HepG2 (cell line): ENCODE measurements around the gene NCKAP5L. TPM values are rescaled to one million over a fixed set of nuclear protein-coding genes. Genes with fewer than 3 reads are reported as not detected.

Source experiments
- ATF6 ChIP-seq: sonication (generic); formaldehyde crosslinking; conservative IDR thresholded peaks from 2 replicates; pipeline ENCODE4 v1.4.0; 2020; ENCODE audit warnings: missing genetic modification reagents
- DDIT3 ChIP-seq: sonication (generic); formaldehyde crosslinking; IDR thresholded peaks from 2 replicates; pipeline ENCODE4 v1.4.0; 2020; ENCODE audit warnings: mild to moderate bottlenecking, missing genetic modification reagents
- FOXA3 ChIP-seq: IDR thresholded peaks from 2 replicates; pipeline ENCODE4 v1.6.1; 2016; ENCODE audit warnings: missing genetic modification reagents, missing compliant biosample characterization
- GABPB1 ChIP-seq: IDR thresholded peaks from 2 replicates; pipeline ENCODE4 v1.6.1; 2016; ENCODE audit warnings: mild to moderate bottlenecking, missing genetic modification reagents, moderate library complexity, missing compliant biosample characterization
- HIC2 ChIP-seq: sonication (generic); formaldehyde crosslinking; IDR thresholded peaks from 2 replicates; pipeline ENCODE4 v1.9.0; 2022; ENCODE audit warnings: low read depth, missing genetic modification reagents
- KAT7 ChIP-seq: IDR thresholded peaks from 2 replicates; pipeline ENCODE4 v1.6.1; 2018; ENCODE audit warnings: borderline replicate concordance, missing compliant biosample characterization
- KLF6 ChIP-seq: IDR thresholded peaks from 2 replicates; pipeline ENCODE4 v1.8.0; 2016; ENCODE audit warnings: missing biosample characterization, missing genetic modification reagents
- RBM39 ChIP-seq: fragments of 200-400 bp; formaldehyde crosslinking; IDR thresholded peaks from one replicate; pipeline ENCODE4 v1.6.1; 2018; ENCODE audit warnings: antibody characterized with exemption, mild to moderate bottlenecking, low read depth, low read length; ENCODE audit not compliant: poor library complexity, severe bottlenecking
- TBX3 ChIP-seq: fragments of 450-650 bp; IDR thresholded peaks from 2 replicates; pipeline ENCODE4 v1.6.1; 2017; ENCODE audit warnings: antibody characterized with exemption, mild to moderate bottlenecking, inconsistent platforms, borderline replicate concordance
- TRIM22 ChIP-seq: fragments of 450-650 bp; IDR thresholded peaks from 2 replicates; pipeline ENCODE4 v1.6.1; 2017
- ZFP1 ChIP-seq: IDR thresholded peaks from 2 replicates; pipeline ENCODE4 v1.6.1; 2016
- ZMYM3 ChIP-seq: sonication (generic); formaldehyde crosslinking; IDR thresholded peaks from 2 replicates; pipeline ENCODE4 v1.5.1; 2020; ENCODE audit warnings: mild to moderate bottlenecking, missing genetic modification reagents
- ZNF274 ChIP-seq: sonication (generic); formaldehyde crosslinking; IDR thresholded peaks from 2 replicates; pipeline ENCODE4 v1.5.1; 2020; ENCODE audit warnings: mild to moderate bottlenecking, missing genetic modification reagents
- ZNF296 ChIP-seq: sonication (generic); formaldehyde crosslinking; conservative IDR thresholded peaks from 2 replicates; pipeline ENCODE4 v1.5.0; 2020; ENCODE audit warnings: mild to moderate bottlenecking, missing genetic modification reagents
- ZNF431 ChIP-seq: sonication (generic); formaldehyde crosslinking; IDR thresholded peaks from 2 replicates; pipeline ENCODE4 v1.9.0; 2022; ENCODE audit warnings: missing genetic modification reagents, low read depth, mild to moderate bottlenecking, borderline replicate concordance
- ZNF512B ChIP-seq: sonication (generic); formaldehyde crosslinking; IDR thresholded peaks from 2 replicates; pipeline ENCODE4 v1.5.1; 2020; ENCODE audit warnings: missing genetic modification reagents, mild to moderate bottlenecking, borderline replicate concordance
- ZNF556 ChIP-seq: sonication (generic); formaldehyde crosslinking; IDR thresholded peaks from 2 replicates; pipeline ENCODE4 v1.4.0; 2020; ENCODE audit warnings: mild to moderate bottlenecking, missing genetic modification reagents, borderline replicate concordance
- ZNF674 ChIP-seq: sonication (generic); formaldehyde crosslinking; IDR thresholded peaks from 2 replicates; pipeline ENCODE4 v1.5.0; 2020; ENCODE audit warnings: low read depth, mild to moderate bottlenecking, missing genetic modification reagents
- polyA plus RNA-seq, 8 experiments: library from polyadenylated mRNA; depleted of rRNA in 3 of 8; stranded (reverse) in 7 of 8; unstranded in 1 of 8; fragments of >200 nt; fragmentation: Illumina TruSeq in 4 of 8; extraction: Trizol in 4 of 8; gene quantifications; 2 replicates each; pipeline versions ENCODE4 v1.2.1 to v1.2.3, GENCODE V29; 2011 to 2016; ENCODE audit warnings: low read depth in 4 of 8, missing spikeins in 1 of 8, mixed read lengths in 1 of 8; ENCODE audit not compliant: insufficient read depth in 1 of 8
- total RNA-seq, 5 experiments: library from RNA; depleted of rRNA; stranded (reverse); fragments of >200 nt; fragmentation: Illumina TruSeq; extraction: Trizol; gene quantifications; 2 replicates each; pipeline ENCODE4 v1.2.3, GENCODE V29; 2016; ENCODE audit warnings: low read depth in 1 of 5
- TF ChIP-seq, protein P1 (sequence below): sonication (generic); formaldehyde crosslinking; IDR thresholded peaks from 2 replicates; pipeline ENCODE4 v1.8.0; 2022; ENCODE audit warnings: mild to moderate bottlenecking, missing genetic modification reagents, moderate library complexity

The NCKAP5L gene
- total and polyA plus RNA-seq, 2 of the 13 experiments (the other 11 are each of a cell fraction or from before 2014, with no cell fraction given): 4.1 to 9.0 TPM

GRCh38 chr12:49842519-49843352 lies 14.5 kb upstream of the NCKAP5L start, which contains the start of gene BCDIN3D (continued):
- peak; percentile 29; the same call in 1 of the 2 replicates for TF ChIP-seq ZNF274 (CRISPR knock-in tag)
- TF ChIP-seq DDIT3 (CRISPR knock-in tag): no peak
- TF ChIP-seq ZNF431 (CRISPR knock-in tag): peak; percentile 91
- no peak for TF ChIP-seq ZFP1
- TF ChIP-seq ZNF556 (CRISPR knock-in tag): 0 out of 2 replicates have a peak, but pooled peaks have one; percentile 69
- no peak for TF ChIP-seq ZMYM3 (CRISPR knock-in tag)
- 0 out of 2 replicates have a peak, but pooled peaks have one; percentile 20 for TF ChIP-seq FOXA3 (CRISPR knock-in tag)
- TF ChIP-seq ZNF674 (CRISPR knock-in tag): 0 out of 2 replicates have a peak, but pooled peaks have one; percentile 76
- TF ChIP-seq GABPB1 (CRISPR knock-in tag): peak; percentile 96
- TF ChIP-seq ZNF512B: no peak
- no peak for TF ChIP-seq TBX3
- TF ChIP-seq ZNF296: no peak; the same call in 1 of the 2 replicates
- TF ChIP-seq, protein P1, sequence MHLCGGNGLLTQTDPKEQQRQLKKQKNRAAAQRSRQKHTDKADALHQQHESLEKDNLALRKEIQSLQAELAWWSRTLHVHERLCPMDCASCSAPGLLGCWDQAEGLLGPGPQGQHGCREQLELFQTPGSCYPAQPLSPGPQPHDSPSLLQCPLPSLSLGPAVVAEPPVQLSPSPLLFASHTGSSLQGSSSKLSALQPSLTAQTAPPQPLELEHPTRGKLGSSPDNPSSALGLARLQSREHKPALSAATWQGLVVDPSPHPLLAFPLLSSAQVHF (CRISPR knock-in tag): 0 out of 2 replicates have a peak, but pooled peaks have one; percentile 58
- no peak for TF ChIP-seq TRIM22
- no peak; the same call in 1 of the 2 replicates for TF ChIP-seq KLF6 (CRISPR knock-in tag)
- TF ChIP-seq ATF6: no peak
- peak; percentile 47; the same call in 1 of the 2 replicates for TF ChIP-seq KAT7
- TF ChIP-seq HIC2: no peak
- TF ChIP-seq RBM39: no peak
